22Rv1 (cell line): Measurements from ENCODE around the gene CPNE5.
"Not testable (repeated sequence)": the region's sequence is repeated elsewhere in the genome, so short reads cannot be mapped to it uniquely, and the experiment has no call there.

Experiments
- H3K27ac ChIP-seq: fragments of 450-650 bp; 2 replicates; pipeline ENCODE4 v1.5.1; 2017
- ZFX ChIP-seq: fragments of 450-650 bp; IDR thresholded peaks from 2 replicates; pipeline ENCODE4 v1.6.1; 2017; ENCODE audit warnings: antibody characterized with exemption, borderline replicate concordance
- TF ChIP-seq, protein P1 (sequence below): fragments of 450-650 bp; IDR thresholded peaks from 2 replicates; pipeline ENCODE4 v1.5.1; 2017; ENCODE audit warnings: mild to moderate bottlenecking

The CPNE5 gene

DNA sequence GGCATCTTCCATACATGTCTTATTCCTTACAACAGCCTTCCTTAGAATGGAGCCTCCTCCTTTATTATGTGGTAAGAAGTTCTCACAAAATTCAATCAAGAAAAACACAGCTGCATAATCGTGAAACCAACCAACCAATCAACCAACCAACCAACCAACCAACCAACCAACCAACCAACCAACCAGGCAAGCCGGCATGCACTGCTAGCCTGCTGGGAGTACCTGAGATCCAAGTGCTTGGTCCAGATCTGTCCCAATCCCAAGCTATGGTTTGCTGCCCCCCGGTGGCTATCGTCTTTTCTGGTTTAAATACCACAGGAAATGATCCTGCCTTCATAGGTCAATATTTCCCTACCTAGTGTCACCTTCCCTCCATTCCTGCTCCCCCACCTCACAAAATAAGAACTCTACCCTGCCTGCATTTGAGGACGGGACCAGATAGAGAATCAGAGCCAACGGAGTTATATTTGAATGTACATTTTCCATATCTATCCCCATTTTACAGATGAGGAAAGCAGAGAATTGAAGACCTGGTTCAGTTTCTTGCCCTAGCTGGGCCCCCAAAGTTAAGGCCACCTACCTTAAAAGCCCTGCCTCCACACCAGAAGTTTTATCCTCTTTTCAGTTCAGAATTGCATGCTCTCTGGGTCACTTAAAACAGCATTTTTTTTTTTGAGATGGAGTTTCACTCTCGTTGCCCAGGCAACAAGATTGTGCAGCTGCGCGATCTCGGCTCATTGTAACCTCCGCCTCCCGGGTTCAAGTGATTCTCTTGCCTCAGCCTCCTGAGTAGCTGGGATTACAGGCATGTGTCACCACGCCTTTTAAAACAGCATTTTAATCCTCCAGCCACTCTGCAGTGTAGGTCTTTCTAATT, 114.5 kb downstream of the CPNE5 start:
- TF ChIP-seq, protein P1, sequence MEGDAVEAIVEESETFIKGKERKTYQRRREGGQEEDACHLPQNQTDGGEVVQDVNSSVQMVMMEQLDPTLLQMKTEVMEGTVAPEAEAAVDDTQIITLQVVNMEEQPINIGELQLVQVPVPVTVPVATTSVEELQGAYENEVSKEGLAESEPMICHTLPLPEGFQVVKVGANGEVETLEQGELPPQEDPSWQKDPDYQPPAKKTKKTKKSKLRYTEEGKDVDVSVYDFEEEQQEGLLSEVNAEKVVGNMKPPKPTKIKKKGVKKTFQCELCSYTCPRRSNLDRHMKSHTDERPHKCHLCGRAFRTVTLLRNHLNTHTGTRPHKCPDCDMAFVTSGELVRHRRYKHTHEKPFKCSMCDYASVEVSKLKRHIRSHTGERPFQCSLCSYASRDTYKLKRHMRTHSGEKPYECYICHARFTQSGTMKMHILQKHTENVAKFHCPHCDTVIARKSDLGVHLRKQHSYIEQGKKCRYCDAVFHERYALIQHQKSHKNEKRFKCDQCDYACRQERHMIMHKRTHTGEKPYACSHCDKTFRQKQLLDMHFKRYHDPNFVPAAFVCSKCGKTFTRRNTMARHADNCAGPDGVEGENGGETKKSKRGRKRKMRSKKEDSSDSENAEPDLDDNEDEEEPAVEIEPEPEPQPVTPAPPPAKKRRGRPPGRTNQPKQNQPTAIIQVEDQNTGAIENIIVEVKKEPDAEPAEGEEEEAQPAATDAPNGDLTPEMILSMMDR: peak; percentile 82
- no peak for TF ChIP-seq ZFX
- H3K27ac ChIP-seq: no peak overlapping the region

DNA sequence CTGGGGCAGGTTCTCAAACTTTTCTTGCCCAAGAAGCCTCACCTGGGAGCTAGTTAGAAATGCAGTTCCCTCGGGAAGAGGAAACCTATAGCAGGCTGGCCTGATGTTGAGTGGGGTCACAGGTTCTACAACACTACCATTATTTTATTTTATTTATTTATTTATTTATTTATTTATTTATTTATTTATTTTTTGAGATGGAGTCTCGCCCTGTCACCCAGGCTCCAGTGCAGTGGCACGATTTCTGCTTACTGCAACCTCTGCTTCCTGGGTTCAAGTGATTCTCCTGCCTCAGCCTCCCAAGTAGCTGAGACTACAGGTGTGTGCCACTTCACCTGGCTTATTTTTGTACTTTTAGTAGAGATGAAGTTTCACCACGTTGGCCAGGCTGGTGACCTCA, 115.3 kb downstream of the CPNE5 start:
- not testable (repeated sequence) for H3K27ac ChIP-seq

GRCh38 chr6:36722879-36723278, 116.4 kb downstream of the CPNE5 start:
- H3K27ac ChIP-seq: no peak overlapping the region
- no peak for TF ChIP-seq ZFX
- TF ChIP-seq, protein P1: no peak

DNA sequence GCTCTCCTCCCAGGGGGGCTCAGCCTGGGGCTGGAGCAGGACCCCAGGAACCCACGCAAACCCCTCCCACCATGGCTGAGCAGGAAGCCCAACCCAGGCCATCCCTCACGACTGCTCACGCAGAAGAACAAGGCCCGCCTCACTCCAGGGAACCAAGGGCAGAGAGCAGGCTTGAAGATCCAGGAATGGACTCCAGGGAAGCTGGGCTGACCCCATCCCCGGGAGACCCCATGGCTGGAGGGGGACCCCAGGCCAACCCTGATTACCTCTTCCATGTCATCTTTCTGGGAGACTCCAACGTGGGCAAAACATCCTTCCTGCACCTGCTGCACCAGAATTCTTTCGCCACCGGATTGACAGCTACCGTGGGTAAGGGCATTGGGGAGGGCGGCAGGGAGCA, 116.9 kb downstream of the CPNE5 start:
- TF ChIP-seq, protein P1: no peak
- no peak for TF ChIP-seq ZFX
- no peak overlapping the region for H3K27ac ChIP-seq

- H3K27ac ChIP-seq: no peak overlapping the region
- TF ChIP-seq ZFX: no peak
- TF ChIP-seq, protein P1: no peak
Observed at GRCh38 chr6:36721369-36722140, 117.7 kb downstream of the CPNE5 start.

DNA sequence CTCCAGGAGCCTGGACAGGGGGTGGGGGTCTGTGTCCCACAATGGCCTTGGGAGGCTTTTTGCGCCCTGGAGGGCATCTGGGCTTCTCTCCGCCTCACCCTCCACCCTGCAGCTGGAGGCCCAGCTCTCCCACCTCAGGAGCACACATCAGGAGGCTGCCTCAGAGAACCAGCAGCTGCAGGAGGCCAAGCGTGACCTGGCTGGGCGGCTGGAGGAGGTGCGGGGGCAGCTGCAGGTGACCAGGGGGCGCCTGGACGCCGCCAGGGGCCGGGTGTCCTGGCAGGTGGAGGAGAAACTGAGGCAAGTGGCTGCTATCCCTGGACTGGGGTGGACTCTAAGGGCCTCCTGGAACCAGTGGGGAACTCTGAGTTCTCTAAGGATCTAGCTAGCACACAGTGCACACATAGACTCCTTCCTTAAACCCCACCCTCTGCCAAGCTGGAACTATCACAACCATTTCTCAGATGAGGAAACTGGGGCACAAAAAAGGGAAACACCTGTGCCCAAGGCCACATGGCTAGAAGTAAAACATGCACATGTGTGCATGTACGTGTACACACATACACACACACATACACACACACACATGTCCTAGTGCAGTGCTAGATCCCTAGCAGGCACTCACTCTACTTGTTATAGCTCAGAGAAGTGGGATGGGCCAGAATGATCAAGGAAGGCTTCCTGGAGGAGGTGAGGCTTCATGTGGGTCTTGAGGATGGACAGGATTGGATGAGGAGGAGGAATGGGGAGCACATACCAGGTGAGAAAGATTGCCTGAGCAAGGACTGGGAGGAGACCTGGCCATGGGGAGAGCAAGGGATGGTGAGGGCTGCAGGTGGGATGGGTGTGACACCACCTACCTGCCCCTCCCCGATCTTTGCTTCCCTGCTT, 118.7 kb downstream of the CPNE5 start:
- TF ChIP-seq, protein P1: no peak
- no peak for TF ChIP-seq ZFX
- H3K27ac ChIP-seq: no peak overlapping the region

GRCh38 chr6:36719126-36719525, 120.1 kb downstream of the CPNE5 start:
- H3K27ac ChIP-seq: no peak overlapping the region
- no peak for TF ChIP-seq ZFX
- TF ChIP-seq, protein P1: no peak
